GM12873 (cell line): ENCODE results near the gene MIPEP.

Experiments used
- TF ChIP-seq, protein P1 (sequence below): IDR thresholded peaks from 2 replicates; pipeline ENCODE4 v1.5.1; 2012; ENCODE audit warnings: low read depth, mild to moderate bottlenecking, moderate library complexity, low read length, control low read depth; ENCODE audit not compliant: insufficient read depth; ENCODE audit errors: missing control alignments

MIPEP gene

DNA sequence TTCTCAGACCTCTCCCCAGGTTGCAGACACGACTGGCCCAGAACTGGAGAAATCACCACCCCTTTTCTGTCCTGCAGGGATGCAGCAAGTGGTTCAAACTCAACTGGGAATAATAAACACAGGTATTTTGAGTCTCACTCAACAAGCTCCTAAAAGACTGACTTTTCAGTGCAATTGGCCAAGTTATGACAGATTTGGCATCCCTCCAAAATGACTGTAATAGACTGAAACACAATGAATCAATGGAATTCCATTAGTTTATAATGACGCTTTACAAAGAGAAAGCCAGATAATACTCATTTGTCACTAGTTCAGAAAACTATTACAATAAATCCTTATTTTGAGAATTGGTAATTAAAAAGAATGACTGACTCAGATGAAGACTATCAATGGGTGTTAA lies 38.1 kb downstream of the MIPEP start:
- TF ChIP-seq, protein P1, sequence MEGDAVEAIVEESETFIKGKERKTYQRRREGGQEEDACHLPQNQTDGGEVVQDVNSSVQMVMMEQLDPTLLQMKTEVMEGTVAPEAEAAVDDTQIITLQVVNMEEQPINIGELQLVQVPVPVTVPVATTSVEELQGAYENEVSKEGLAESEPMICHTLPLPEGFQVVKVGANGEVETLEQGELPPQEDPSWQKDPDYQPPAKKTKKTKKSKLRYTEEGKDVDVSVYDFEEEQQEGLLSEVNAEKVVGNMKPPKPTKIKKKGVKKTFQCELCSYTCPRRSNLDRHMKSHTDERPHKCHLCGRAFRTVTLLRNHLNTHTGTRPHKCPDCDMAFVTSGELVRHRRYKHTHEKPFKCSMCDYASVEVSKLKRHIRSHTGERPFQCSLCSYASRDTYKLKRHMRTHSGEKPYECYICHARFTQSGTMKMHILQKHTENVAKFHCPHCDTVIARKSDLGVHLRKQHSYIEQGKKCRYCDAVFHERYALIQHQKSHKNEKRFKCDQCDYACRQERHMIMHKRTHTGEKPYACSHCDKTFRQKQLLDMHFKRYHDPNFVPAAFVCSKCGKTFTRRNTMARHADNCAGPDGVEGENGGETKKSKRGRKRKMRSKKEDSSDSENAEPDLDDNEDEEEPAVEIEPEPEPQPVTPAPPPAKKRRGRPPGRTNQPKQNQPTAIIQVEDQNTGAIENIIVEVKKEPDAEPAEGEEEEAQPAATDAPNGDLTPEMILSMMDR: no peak

DNA sequence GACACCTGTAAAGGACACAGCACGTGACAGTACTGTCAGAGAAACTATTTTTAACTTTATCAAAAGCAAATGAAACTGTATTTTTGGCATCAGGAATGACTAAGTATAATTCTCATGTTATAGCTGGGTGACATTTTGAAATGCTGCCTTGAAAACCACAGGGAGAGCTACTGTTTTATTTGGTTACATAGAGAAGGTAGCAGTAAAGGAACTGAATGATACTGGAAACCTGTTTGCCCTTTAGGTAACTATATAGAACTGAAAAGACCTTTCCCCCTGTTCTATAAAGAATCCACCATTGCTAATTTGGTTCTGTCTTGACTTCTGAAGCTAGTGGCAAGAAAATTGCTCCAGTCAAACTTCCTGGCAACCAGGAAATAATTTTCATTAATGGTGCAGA lies 39.1 kb downstream of the MIPEP start:
- TF ChIP-seq, protein P1: no peak

DNA sequence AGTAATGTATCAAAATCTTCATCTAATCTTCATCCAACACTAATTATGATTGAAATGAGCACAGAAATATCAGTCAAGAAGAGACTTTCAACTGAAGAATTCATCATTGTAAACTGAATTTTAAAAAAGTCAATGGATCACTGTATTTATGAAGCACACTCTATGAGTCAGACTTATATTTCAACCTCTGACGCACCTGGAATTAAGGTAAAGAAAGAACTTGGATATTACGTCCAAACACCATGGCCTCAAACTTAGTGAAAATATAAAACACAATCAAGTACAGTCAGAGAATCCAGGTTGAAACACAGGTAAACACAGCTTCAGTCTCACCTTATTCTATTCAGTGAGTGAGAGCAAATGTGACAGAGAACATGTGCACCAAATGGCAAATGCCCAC lies 39.5 kb downstream of the MIPEP start:
- TF ChIP-seq, protein P1: no peak

DNA sequence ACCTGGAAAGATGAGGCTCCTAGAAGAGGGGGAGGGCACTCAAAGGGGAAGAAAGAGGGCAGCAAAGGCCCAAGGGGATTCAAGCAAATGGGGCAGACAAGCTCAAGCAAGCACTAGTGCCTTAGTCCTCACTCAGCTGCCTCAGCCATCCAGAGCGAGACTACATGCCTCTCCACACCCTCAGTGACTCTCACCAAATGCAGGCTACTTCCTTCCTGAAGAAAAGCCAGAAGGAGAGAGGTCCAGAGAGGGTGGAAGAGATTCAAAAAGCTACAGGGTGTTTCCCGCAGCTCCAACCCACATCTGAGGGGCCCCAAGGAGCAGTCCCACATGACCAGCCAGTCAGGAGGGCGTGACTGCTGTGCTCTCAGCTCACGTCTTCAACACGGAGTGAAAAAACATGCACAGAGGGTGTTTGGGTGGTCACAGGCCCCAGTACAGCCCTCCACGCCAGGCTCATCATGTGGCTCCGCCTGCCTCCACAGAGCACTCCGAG lies 40.5 kb downstream of the MIPEP start:
- TF ChIP-seq, protein P1: no peak

DNA sequence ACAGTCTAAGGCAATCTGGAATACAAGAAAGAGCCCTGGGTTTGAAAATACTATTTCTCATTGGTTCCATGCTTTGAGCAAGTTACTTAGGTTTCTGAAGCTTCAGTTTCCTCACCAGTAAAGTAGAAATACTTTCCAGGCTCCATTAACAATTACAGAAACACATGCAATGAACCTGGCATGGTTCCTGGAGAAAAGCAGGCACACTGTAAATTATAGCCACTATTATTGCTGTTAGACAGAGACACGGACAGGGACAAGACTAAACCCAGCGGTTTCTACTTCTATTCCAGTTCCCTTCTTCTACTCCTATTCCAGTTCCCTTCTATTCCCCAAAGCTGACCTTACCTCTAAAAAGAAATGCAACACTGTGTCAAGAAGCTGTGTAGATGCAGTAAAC lies 41.2 kb downstream of the MIPEP start:
- TF ChIP-seq, protein P1: no peak

DNA sequence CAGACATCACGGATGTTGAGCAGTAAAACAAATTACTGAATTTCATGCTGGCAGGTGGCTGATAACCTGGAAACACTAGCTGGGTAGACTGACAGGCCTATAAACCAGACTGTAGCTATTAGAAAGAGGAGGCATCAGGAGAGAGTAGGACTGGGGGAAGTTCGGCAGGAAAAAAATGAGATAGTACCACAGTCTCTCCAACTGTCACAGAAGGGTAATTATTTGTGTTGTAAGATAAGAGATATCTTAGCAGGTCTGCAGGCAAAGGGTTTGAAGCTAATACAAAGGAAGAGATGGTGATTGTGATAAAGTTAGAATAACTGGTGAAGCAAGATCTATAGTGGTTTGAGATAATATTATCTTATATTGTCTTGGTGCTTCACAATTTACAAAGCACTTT lies 41.7 kb downstream of the MIPEP start:
- TF ChIP-seq, protein P1: no peak

DNA sequence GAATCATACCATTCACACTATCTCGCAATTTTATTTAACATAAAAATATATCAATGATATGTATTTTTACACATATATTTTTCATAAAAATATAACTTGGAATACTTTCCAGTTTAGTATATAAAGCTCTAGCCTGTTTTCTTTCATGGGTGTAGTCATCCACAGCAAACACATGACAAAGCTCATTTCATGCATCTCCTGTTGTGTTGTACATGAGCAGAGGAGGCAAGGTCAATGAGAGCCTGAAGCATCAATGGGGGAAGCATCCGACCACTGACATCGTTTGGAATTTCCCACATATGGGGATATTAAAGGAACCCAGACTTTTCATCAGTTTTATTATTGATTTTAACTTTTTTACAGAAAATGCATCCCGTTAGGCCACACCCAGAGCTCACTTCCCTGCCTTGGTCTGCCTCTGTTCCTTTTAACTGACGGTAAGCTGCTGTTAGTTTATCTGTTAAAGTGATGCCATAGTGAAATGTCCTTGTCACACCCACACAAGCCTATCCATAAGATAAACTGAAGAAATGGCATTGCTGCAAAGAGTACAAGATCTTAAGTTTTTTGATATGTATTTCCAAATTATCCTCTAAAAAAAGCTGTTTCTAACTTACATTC lies 44.0 kb downstream of the MIPEP start:
- TF ChIP-seq, protein P1: no peak

DNA sequence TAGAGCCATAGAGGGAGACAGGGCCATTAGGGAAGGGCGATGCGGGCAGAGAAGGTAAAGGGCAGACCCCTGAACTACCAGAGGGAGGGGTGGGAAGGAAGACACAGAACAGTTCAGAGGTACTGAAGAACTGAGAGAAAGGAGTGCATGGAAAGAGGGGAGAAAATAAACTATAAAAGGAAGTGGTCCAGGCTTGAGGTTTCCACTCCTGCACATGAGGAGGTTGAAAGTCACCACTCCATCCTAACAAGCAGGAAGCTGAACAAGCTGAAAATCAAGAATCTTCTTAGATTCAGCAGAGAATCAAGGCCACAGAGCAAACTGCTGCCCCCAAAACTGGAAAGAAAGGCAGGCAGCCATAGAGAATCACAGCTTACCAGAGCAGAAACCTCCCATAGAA lies 45.1 kb downstream of the MIPEP start:
- TF ChIP-seq, protein P1: no peak
